HepG2 (cell line): Measurements from ENCODE around the gene RIPOR3. TPM values are rescaled to one million over a fixed set of nuclear protein-coding genes. Genes with fewer than 3 reads are reported as not detected.
A peak's percentile ranks its signal among the peaks of the same experiment; 100 is the strongest.

Experiments used
- ARID2 ChIP-seq: sonication (generic); formaldehyde crosslinking; IDR thresholded peaks from 2 replicates; pipeline ENCODE4 v1.8.1; 2022; ENCODE audit warnings: mild to moderate bottlenecking, missing genetic modification reagents, borderline replicate concordance
- ARNT2 ChIP-seq: sonication (generic); formaldehyde crosslinking; IDR thresholded peaks from 2 replicates; pipeline ENCODE4 v1.8.0; 2022; ENCODE audit warnings: mild to moderate bottlenecking, low read depth, missing genetic modification reagents, moderate library complexity
- ATF7-NPFF ChIP-seq: sonication (generic); formaldehyde crosslinking; IDR thresholded peaks from 2 replicates; pipeline ENCODE4 v1.8.1; 2023; ENCODE audit warnings: mild to moderate bottlenecking, low read depth, missing genetic modification reagents, moderate library complexity
- BRD4 ChIP-seq: sonication (generic); formaldehyde crosslinking; IDR thresholded peaks from 2 replicates; pipeline ENCODE4 v1.4.0; 2020; ENCODE audit warnings: missing genetic modification reagents
- CBX1 ChIP-seq: IDR thresholded peaks from one replicate; pipeline ENCODE4 v1.6.1; 2016; ENCODE audit warnings: antibody characterized with exemption, low read depth
- CREM ChIP-seq, 2 experiments: sonication (generic) in 1 of 2; formaldehyde crosslinking in 1 of 2; IDR thresholded peaks; 2 replicates each; pipeline versions ENCODE4 v1.4.0 to v1.6.1; 2016 to 2020; ENCODE audit warnings: antibody characterized with exemption in 1 of 2, mild to moderate bottlenecking in 1 of 2, missing genetic modification reagents in 1 of 2
- FOXA1 ChIP-seq, 2 experiments: fragments of 450-650 bp in 1 of 2; sonication (generic) in 1 of 2; formaldehyde crosslinking in 1 of 2; IDR thresholded peaks; 2 replicates each; pipeline versions ENCODE4 v1.4.0 to v1.6.1; 2016 to 2020; ENCODE audit warnings: missing genetic modification reagents in 1 of 2
- GATA4 ChIP-seq: sonication (generic); IDR thresholded peaks from 2 replicates; pipeline ENCODE4 v1.6.1; 2016; ENCODE audit warnings: antibody characterized with exemption, low read depth, borderline replicate concordance
- HDAC2 ChIP-seq: sonication (generic); formaldehyde crosslinking; IDR thresholded peaks from 2 replicates; pipeline ENCODE4 v1.4.0; 2020; ENCODE audit warnings: missing genetic modification reagents
- KAT7 ChIP-seq: IDR thresholded peaks from 2 replicates; pipeline ENCODE4 v1.6.1; 2018; ENCODE audit warnings: borderline replicate concordance, missing compliant biosample characterization
- NFE2L1 ChIP-seq: sonication (generic); formaldehyde crosslinking; IDR thresholded peaks from 2 replicates; pipeline ENCODE4 v1.4.0; 2020; ENCODE audit warnings: missing genetic modification reagents, mild to moderate bottlenecking, borderline replicate concordance
- NONO ChIP-seq, 2 experiments: fragments of 450-650 bp in 1 of 2; sonication (generic) in 1 of 2; formaldehyde crosslinking in 1 of 2; IDR thresholded peaks in 1 of 2; conservative IDR thresholded peaks in 1 of 2; 2 replicates each; pipeline versions ENCODE4 v1.6.1 to v1.8.0; 2017 to 2022; ENCODE audit warnings: mild to moderate bottlenecking in 1 of 2, missing genetic modification reagents in 1 of 2, moderate library complexity in 1 of 2
- NR2F1 ChIP-seq, 2 experiments: fragments of 450-650 bp in 1 of 2; formaldehyde crosslinking in 1 of 2; IDR thresholded peaks; 2 replicates each; pipeline versions ENCODE4 v1.5.0 to v1.6.1; 2016 to 2020; ENCODE audit warnings: mild to moderate bottlenecking in 1 of 2, missing compliant biosample characterization in 1 of 2, missing genetic modification reagents in 1 of 2, moderate library complexity in 1 of 2
- REXO4 ChIP-seq: sonication (generic); formaldehyde crosslinking; IDR thresholded peaks from 2 replicates; pipeline ENCODE4 v1.8.0; 2022; ENCODE audit warnings: missing genetic modification reagents, mild to moderate bottlenecking, borderline replicate concordance
- RXRB ChIP-seq: IDR thresholded peaks from 2 replicates; pipeline ENCODE4 v1.6.1; 2016; ENCODE audit warnings: borderline replicate concordance, missing genetic modification reagents, missing compliant biosample characterization
- SAP130 ChIP-seq: IDR thresholded peaks from 2 replicates; pipeline ENCODE4 v1.6.1; 2016; ENCODE audit warnings: low read depth
- TMF1 ChIP-seq: sonication (generic); formaldehyde crosslinking; IDR thresholded peaks from 2 replicates; pipeline ENCODE4 v1.8.1; 2022; ENCODE audit warnings: low read depth, missing genetic modification reagents
- ZBTB2 ChIP-seq: sonication (generic); formaldehyde crosslinking; IDR thresholded peaks from 2 replicates; pipeline ENCODE4 v1.8.0; 2022; ENCODE audit warnings: low read depth, missing genetic modification reagents
- ZKSCAN8 ChIP-seq: IDR thresholded peaks from 2 replicates; pipeline ENCODE4 v1.6.1; 2016; ENCODE audit warnings: borderline replicate concordance, missing genetic modification reagents, missing compliant biosample characterization
- ZMYM2 ChIP-seq: sonication (generic); formaldehyde crosslinking; IDR thresholded peaks from 2 replicates; pipeline ENCODE4 v1.8.0; 2022; ENCODE audit warnings: mild to moderate bottlenecking, missing genetic modification reagents
- ZNF337 ChIP-seq: sonication (generic); formaldehyde crosslinking; IDR thresholded peaks from 2 replicates; pipeline ENCODE4 v1.5.1; 2020; ENCODE audit warnings: missing genetic modification reagents, low read depth, mild to moderate bottlenecking, borderline replicate concordance
- ZSCAN29 ChIP-seq: sonication (generic); formaldehyde crosslinking; conservative IDR thresholded peaks from 2 replicates; pipeline ENCODE4 v1.4.0; 2020; ENCODE audit warnings: mild to moderate bottlenecking, missing genetic modification reagents
- polyA plus RNA-seq, 8 experiments: library from polyadenylated mRNA; depleted of rRNA in 3 of 8; stranded (reverse) in 7 of 8; unstranded in 1 of 8; fragments of >200 nt; fragmentation: Illumina TruSeq in 4 of 8; extraction: Trizol in 4 of 8; gene quantifications; 2 replicates each; pipeline versions ENCODE4 v1.2.1 to v1.2.3, GENCODE V29; 2011 to 2016; ENCODE audit warnings: low read depth in 4 of 8, missing spikeins in 1 of 8, mixed read lengths in 1 of 8; ENCODE audit not compliant: insufficient read depth in 1 of 8
- total RNA-seq, 5 experiments: library from RNA; depleted of rRNA; stranded (reverse); fragments of >200 nt; fragmentation: Illumina TruSeq; extraction: Trizol; gene quantifications; 2 replicates each; pipeline ENCODE4 v1.2.3, GENCODE V29; 2016; ENCODE audit warnings: low read depth in 1 of 5
- TF ChIP-seq, protein P1 (sequence below): sonication (generic); formaldehyde crosslinking; conservative IDR thresholded peaks from 2 replicates; pipeline ENCODE4 v1.5.0; 2020; ENCODE audit warnings: missing genetic modification reagents

Gene RIPOR3
- total and polyA plus RNA-seq, 2 of the 13 experiments (the other 11 are each of a cell fraction or from before 2014, with no cell fraction given): 0.18 TPM; not detected in 1

DNA sequence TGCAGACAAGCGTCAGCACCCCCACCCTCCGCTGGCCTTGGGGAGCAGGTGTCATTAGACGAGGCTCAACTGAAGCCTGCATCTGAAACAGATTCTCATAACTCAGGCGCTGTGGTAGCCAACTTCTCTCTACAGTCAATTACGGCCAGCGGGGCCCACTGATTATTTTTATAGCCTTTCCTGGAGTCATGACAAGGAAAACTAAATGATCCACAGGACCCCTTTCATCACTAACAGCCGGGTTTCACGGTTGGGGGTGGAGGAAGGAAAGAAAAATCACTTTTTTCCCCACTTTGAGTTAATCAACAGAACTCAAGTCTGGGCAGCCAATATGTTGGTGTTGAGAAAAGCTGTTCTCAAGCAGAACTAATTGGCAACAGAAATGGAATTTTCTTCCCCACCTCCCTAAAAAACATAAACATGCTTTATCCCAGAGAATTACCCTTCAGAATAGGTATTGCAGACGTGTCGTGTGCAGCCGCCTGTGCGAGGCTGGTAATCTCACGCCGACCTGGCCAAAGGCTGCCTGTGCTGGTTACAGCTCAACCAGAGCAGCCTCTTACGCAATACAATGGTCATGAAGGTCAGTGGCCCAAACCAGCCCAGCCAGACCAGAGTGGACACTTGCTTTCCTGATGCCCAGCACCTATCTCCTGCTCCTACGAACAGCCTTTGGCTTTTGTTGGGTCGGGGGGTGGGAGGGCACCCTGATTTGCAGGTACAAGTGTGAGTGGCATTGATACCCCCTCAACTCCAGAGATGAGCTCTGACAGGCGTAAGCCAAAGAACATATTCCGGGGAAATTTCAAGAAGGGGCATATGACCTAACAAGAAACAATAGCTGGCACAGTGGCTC is 11.0 kb downstream of the RIPOR3 start (continued):
- TF ChIP-seq NR2F1 (CRISPR knock-in tag; IDR thresholded peaks at IDR 0.05) (peak; percentile 78 to 97), ZNF337 (CRISPR knock-in tag) (0 out of 2 replicates have a peak, but pooled peaks have one; percentile 60), ZKSCAN8 (CRISPR knock-in tag) (peak; percentile 87), KAT7 (peak; percentile 65; the same call in 1 of the 2 replicates), REXO4 (no peak), HDAC2 (CRISPR knock-in tag) (peak; percentile 99), CBX1 (peak; percentile 85), ATF7-NPFF (peak; percentile 36; the same call in 1 of the 2 replicates), FOXA1 (IDR thresholded peaks at IDR 0.05) (no peak), FOXA1 (CRISPR knock-in tag; IDR thresholded peaks at IDR 0.05) (peak; percentile 46; the same call in 1 of the 2 replicates), NONO (IDR thresholded peaks at IDR 0.05) (no peak), NONO (CRISPR knock-in tag; conservative IDR thresholded peaks at IDR 0.05) (peak; percentile 93), GATA4 (peak; percentile 71; the same call in 1 of the 2 replicates), SAP130 (peak; percentile 91), BRD4 (0 out of 2 replicates have a peak, but pooled peaks have one; percentile 52), ARNT2 (CRISPR knock-in tag) (0 out of 2 replicates have a peak, but pooled peaks have one; percentile 73), ZMYM2 (peak; percentile 83), TMF1 (CRISPR knock-in tag) (0 out of 2 replicates have a peak, but pooled peaks have one; percentile 42), ZSCAN29 (CRISPR knock-in tag) (peak; percentile 76), NFE2L1 (CRISPR knock-in tag) (no peak), ZBTB2 (no peak), CREM (IDR thresholded peaks at IDR 0.05) (peak; percentile 63), CREM (CRISPR knock-in tag; IDR thresholded peaks at IDR 0.05) (no peak), RXRB (CRISPR knock-in tag) (peak; percentile 97), ARID2 (CRISPR knock-in tag) (no peak)
- TF ChIP-seq, protein P1, sequence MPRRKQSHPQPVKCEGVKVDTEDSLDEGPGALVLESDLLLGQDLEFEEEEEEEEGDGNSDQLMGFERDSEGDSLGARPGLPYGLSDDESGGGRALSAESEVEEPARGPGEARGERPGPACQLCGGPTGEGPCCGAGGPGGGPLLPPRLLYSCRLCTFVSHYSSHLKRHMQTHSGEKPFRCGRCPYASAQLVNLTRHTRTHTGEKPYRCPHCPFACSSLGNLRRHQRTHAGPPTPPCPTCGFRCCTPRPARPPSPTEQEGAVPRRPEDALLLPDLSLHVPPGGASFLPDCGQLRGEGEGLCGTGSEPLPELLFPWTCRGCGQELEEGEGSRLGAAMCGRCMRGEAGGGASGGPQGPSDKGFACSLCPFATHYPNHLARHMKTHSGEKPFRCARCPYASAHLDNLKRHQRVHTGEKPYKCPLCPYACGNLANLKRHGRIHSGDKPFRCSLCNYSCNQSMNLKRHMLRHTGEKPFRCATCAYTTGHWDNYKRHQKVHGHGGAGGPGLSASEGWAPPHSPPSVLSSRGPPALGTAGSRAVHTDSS (CRISPR knock-in tag): 0 out of 2 replicates have a peak, but pooled peaks have one; percentile 57
